DOHH2 (cell line): ENCODE measurements around the gene ITGA1.

ENCODE experiments used
- EZH2phosphoT487 ChIP-seq: fragments of 200-600 bp; sonication (generic); IDR thresholded peaks from 2 replicates; pipeline ENCODE4 v1.6.1; 2017; ENCODE audit warnings: borderline replicate concordance, mild to moderate bottlenecking, antibody characterized with exemption, low read length, moderate library complexity, mixed read lengths
- TF ChIP-seq, protein P1 (sequence below): fragments of 200-600 bp; sonication (generic); IDR thresholded peaks from one replicate; pipeline ENCODE4 v1.5.1; 2014; ENCODE audit warnings: antibody characterized with exemption, mild to moderate bottlenecking, low read depth, low read length; ENCODE audit not compliant: poor library complexity, severe bottlenecking

DNA sequence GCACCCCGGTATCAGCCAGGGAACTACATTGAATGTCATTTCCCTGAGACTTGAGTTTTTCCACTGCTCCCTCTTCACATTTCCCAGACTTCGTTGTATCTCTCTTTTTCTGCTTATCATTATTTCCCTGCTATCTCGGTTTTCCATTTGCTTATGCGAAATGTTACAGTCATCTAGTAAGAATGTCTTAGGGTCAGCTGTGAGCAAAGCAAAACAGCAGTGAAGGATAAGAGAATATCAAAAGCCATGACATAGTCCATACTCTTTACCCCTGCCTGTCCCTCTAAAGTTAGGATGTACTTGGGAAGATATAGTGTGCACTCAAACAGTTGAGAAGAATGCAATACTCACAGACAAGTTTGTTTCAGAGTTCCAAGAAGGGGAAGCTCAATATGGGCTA lies 88.7 kb downstream of the ITGA1 start:
- TF ChIP-seq, protein P1, sequence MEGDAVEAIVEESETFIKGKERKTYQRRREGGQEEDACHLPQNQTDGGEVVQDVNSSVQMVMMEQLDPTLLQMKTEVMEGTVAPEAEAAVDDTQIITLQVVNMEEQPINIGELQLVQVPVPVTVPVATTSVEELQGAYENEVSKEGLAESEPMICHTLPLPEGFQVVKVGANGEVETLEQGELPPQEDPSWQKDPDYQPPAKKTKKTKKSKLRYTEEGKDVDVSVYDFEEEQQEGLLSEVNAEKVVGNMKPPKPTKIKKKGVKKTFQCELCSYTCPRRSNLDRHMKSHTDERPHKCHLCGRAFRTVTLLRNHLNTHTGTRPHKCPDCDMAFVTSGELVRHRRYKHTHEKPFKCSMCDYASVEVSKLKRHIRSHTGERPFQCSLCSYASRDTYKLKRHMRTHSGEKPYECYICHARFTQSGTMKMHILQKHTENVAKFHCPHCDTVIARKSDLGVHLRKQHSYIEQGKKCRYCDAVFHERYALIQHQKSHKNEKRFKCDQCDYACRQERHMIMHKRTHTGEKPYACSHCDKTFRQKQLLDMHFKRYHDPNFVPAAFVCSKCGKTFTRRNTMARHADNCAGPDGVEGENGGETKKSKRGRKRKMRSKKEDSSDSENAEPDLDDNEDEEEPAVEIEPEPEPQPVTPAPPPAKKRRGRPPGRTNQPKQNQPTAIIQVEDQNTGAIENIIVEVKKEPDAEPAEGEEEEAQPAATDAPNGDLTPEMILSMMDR: no peak
- no peak for TF ChIP-seq EZH2phosphoT487
